CD4-positive, alpha-beta T cell treated with Interleukin-6 at 100 ng/mL for 8 hours (primary cell): ENCODE results near the gene POGLUT2.

Source experiments
- DNase-seq: peaks from one replicate; pipeline ENCODE4 v3.0.0-alpha.2; 2020; ENCODE audit warnings: mixed read lengths, low spot score

The POGLUT2 gene

DNA sequence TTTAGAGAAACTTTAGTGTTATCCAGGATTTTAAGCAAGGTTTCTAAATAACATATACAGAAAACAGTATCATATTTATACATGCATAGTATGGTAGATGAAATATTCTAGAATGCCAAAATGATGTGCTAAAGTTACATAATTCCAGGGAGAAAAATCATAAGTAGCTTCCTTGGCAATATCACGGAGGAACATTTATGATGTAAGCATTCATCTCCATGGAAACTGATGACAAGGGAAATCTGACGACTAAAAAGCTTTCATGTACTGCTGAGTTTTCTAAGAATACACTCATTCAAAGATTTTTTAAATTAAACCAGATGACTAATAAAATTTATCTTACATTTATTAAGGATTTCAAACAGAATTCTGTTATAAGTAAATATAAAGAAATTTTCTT, 29.9 kb downstream of the POGLUT2 start:
- no peak for DNase-seq

DNA sequence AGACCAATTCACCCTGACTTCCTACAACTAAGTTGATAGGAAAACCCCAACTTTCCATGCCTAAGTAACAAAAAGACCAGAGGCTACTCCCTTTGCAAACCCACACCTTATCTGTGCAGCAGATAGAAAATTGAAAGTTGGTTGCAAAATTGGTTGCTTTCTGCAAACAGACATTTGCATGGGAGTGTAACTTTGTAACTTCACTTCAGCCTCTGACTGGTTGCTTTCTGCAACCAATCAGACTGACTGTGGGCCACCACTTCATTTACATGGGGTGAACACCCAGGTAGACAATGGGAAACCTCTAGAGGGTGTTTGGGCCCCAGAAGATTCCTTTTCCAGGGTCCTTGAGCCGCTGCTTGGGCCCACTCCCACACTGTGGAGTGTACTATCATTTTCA, 35.0 kb downstream of the POGLUT2 start:
- no peak for DNase-seq

DNA sequence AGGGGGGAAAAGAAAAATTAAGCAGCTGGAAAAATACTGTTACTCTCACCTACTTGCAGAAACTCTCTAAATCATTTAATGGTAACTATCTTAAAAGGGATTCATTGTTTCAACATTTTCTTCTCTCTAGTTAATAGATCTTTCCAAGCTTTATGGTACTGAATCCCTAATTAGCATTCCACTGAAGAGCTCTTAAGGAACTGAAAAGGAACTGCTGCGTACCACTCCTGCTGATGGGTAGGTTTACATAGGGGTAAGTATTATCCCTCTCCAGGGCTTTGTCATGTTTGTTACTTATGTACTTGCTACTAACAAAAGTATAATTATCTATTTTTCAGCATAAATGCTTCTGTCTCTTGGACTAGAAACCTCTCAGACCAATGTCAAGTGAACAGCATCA, 37.7 kb downstream of the POGLUT2 start:
- DNase-seq = no peak

DNA sequence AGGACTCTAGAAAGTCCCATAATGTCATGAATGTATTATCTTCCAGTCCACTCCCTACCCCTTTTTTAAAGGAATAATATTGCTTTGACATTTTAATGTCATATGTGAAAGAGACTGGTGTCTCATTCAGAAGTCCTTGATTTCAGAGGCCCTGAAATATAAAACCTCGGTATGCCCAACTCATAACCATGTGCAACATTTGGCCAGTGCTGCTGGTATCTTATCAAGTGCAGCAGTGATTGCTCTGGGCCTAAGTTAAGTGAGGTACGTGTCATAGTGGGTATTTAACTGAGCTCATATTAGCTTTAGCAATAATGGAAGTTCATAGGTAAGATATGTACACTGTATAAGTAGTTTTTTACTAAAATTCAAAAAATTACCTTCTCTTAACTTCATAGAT, 39.9 kb downstream of the POGLUT2 start:
- no peak for DNase-seq

DNA sequence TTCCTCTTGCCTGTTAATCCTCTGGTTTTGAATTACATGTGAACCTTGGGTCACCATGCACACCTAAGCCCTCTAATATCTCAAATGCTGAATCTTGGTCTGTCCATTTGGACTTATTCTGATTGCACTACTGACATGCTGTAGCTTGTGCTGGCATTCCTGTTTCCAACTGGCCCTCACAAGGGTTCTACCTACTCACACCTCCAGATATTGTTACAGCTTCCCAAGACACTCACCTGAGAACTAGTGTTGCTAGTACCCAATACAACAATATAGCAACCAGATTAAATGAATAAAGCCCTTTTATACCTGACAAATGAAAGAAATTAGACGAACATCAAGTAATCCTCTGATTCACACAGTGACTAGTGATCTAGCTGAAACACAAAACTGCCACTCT, 41.8 kb downstream of the POGLUT2 start:
- DNase-seq = no peak

DNA sequence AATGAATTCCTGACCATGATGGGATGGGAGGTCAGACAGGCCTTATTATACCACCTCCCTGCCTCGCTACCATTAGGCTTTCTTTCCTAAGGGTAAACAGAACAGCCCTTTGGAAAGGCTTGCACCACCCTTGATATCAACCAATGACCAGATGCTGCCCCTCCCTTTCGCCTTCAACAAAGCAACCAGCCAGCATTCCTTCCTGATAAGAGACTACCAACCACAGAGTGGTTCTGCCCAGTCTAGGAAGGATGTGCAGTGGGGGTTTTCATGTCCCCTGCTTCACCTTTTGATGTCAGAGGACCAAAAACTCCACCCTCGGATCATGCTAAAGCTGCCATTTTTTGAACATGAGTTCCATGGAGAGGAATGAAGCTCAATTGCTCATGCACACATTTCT, 46.9 kb downstream of the POGLUT2 start:
- no peak for DNase-seq

DNA sequence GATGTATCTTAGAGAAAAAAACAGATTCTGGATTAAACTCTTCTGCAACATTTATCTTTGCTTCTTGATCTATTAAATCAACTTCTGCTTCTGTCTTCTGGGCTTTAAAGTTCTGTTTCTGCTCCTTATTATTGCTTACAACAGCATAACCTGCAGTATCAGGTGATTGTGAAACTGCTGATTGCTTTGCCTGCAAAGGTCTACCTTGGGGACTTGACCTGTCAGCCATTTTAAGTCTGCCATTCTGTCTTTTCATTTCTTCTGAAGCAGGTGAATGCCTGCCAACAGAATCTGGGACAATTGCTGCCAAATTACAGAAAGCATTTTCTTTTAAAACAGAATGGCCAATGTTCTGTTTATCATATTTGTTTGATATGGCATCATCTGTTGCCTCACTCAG, 56.3 kb downstream of the POGLUT2 start:
- DNase-seq = no peak

DNA sequence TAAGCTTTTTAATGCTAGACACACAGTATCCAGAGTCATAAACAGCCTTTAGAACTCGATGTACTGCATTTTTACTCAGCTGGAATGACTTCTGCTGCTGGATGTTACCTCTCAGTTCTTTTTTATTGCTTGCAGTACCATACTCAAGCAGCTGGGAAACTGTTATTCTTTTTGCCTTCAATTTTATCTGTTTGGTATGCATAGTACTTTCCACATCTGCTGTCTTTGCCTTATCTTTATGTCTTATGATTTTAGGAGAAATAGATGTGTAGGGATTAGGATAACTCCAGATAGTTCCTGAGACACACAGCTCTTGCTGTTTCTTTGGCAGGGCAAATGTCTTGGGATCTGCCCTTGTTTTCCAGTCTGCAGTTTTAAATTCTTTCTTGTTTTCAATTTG, 56.7 kb downstream of the POGLUT2 start:
- DNase-seq = no peak
